ENCODE results near the gene BPIFB3. TPM values are rescaled to one million over a fixed set of nuclear protein-coding genes. Genes with fewer than 3 reads are reported as not detected.
"Not testable (repeated sequence)": the region's sequence is repeated elsewhere in the genome, so short reads cannot be mapped to it uniquely, and the experiment has no call there.

The BPIFB3 gene
- total RNA-seq, 2 donors from 2014 or later = not detected

DNA sequence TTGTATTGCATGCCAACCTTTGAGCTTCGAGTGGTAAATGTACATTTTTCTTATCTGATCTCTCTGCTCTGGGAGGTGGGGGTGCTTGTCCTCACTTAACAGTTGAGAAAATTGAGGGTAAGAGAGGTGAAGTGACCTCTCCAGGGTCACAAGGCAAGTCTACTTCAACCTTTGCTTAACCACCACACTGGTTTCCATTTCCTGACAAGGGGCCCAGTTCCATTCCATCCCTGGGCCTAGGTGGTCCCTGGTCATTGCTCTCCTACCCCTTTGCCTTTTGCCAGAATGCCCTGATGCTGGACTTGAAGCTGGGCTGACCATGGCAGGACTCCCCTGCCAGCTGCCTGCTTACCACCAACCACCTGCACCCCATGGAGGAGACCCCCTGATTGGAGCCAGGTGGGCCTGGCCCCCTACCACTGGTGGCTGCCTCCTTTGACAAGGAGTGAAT lies 9.9 kb upstream of the BPIFB3 start:
- DNase-seq = no peak
- Histone ChIP-seq H3K9ac (ENCODE audit: extremely low read depth, low read length, poor library complexity, severe bottlenecking) (no peak overlapping the region), H3K4me3 (ENCODE audit: low read length) (no peak overlapping the region), H3K4me1 (ENCODE audit: control insufficient read depth, insufficient read depth, low read length) (no peaks in the 10 kb centered on the region), H3K36me3 (ENCODE audit: control insufficient read depth, insufficient read depth, low read length) (no peaks in the 10 kb centered on the region), H3K27me3 (ENCODE audit: control insufficient read depth, insufficient read depth, low read length, poor library complexity, severe bottlenecking) (peaks cover 3% of the 10 kb centered on the region), H3K9me3 (ENCODE audit: control insufficient read depth, low read length) (peaks cover 23% of the 10 kb centered on the region), H3K27ac (ENCODE audit: low read depth, low read length) (no peak overlapping the region)
- TF ChIP-seq, protein P1, sequence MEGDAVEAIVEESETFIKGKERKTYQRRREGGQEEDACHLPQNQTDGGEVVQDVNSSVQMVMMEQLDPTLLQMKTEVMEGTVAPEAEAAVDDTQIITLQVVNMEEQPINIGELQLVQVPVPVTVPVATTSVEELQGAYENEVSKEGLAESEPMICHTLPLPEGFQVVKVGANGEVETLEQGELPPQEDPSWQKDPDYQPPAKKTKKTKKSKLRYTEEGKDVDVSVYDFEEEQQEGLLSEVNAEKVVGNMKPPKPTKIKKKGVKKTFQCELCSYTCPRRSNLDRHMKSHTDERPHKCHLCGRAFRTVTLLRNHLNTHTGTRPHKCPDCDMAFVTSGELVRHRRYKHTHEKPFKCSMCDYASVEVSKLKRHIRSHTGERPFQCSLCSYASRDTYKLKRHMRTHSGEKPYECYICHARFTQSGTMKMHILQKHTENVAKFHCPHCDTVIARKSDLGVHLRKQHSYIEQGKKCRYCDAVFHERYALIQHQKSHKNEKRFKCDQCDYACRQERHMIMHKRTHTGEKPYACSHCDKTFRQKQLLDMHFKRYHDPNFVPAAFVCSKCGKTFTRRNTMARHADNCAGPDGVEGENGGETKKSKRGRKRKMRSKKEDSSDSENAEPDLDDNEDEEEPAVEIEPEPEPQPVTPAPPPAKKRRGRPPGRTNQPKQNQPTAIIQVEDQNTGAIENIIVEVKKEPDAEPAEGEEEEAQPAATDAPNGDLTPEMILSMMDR (conservative IDR thresholded peaks at IDR 0.05) = no peak
- Mint-ChIP-seq H3K27ac (no peak overlapping the region), H3K27me3 (ENCODE audit: insufficient read depth) (peaks cover 28% of the 10 kb centered on the region), H3K4me3 (no peak overlapping the region), H3K9me3 (peaks cover 34% of the 10 kb centered on the region), H3K4me1 (no peaks in the 10 kb centered on the region), H3K36me3 (ENCODE audit: low read depth) (peaks cover 14% of the 10 kb centered on the region)
- WGBS, 2 experiments (ENCODE audit: insufficient coverage in 1 of 2, insufficient read length in 1 of 2) = 60% methylated on average over 1 of the region's 1 CpG; no CpG with 5 or more reads in 1 of the 2 experiments

DNA sequence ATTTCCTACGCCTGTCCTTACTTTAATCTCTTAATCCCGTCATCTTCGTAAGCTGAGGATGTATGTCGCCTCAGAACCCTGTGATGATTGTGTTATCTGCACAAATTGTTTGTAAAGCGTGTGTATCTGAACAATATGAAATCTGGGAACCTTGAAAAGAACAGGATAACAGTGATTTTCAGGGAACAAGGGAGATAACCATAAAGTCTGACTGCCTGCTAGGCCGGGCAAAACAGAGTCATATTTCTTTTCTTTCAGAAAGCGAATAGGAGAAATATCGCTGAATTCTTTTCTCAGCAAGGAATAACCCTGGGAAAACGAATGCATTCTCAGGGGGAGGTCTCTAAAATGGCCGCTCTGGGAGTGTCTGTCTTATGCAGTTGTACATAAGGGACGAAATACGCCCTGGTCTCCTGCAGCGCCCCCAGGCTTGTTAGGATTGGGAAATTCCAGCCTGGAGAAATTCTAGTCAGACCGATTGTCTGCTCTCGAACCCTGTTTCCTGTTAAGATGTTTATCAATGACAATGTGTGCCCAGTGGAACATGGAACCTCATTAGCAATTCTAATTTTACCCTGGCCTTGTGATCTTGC lies 8.5 kb upstream of the BPIFB3 start:
- H3K27ac Mint-ChIP-seq; H3K27ac ChIP-seq (ENCODE audit: low read depth, low read length); H3K27me3 ChIP-seq (ENCODE audit: control insufficient read depth, insufficient read depth, low read length, poor library complexity, severe bottlenecking); H3K4me3 Mint-ChIP-seq; DNase-seq; H3K36me3 ChIP-seq (ENCODE audit: control insufficient read depth, insufficient read depth, low read length); H3K4me1 Mint-ChIP-seq; H3K9ac ChIP-seq (ENCODE audit: extremely low read depth, low read length, poor library complexity, severe bottlenecking); H3K4me1 ChIP-seq (ENCODE audit: control insufficient read depth, insufficient read depth, low read length); H3K4me3 ChIP-seq (ENCODE audit: low read length): not testable (repeated sequence)
- Mint-ChIP-seq H3K9me3 (peaks cover 34% of the 10 kb centered on the region), H3K36me3 (ENCODE audit: low read depth) (peaks cover 14% of the 10 kb centered on the region), H3K27me3 (ENCODE audit: insufficient read depth) (peaks cover 15% of the 10 kb centered on the region)
- 84 to 91% methylated on average over 11 to 15 of the region's 15 CpGs for WGBS, 2 experiments (ENCODE audit: insufficient coverage in 1 of 2, insufficient read length in 1 of 2)
- peaks cover 23% of the 10 kb centered on the region for H3K9me3 ChIP-seq (ENCODE audit: control insufficient read depth, low read length)

DNA sequence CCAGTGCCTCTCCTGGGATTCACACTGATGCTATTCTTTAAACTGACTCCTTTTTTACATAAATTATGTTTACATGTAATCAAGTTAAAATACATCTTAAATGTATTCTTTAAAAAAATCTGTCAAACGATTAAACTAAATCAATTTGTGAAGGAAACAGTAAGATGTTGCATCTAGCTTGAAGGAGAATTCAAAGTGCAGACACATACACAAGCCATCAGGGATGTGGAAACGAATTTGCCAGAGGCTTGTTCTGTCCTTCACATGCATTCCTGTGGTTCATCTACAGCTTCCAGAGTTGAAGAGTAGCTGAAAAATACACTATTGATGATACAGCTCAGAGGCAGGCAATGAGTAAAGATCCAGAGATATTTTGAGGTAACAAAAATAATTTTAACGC lies 7.3 kb upstream of the BPIFB3 start:
- Mint-ChIP-seq H3K36me3 (ENCODE audit: low read depth) (peaks cover 14% of the 10 kb centered on the region), H3K4me3 (no peak overlapping the region), H3K27ac (no peak overlapping the region), H3K4me1 (no peaks in the 10 kb centered on the region), H3K27me3 (ENCODE audit: insufficient read depth) (peaks cover 10% of the 10 kb centered on the region), H3K9me3 (peaks cover 34% of the 10 kb centered on the region)
- Histone ChIP-seq H3K9ac (ENCODE audit: extremely low read depth, low read length, poor library complexity, severe bottlenecking) (no peak overlapping the region), H3K36me3 (ENCODE audit: control insufficient read depth, insufficient read depth, low read length) (no peaks in the 10 kb centered on the region), H3K27me3 (ENCODE audit: control insufficient read depth, insufficient read depth, low read length, poor library complexity, severe bottlenecking) (no peaks in the 10 kb centered on the region), H3K9me3 (ENCODE audit: control insufficient read depth, low read length) (peaks cover 23% of the 10 kb centered on the region), H3K27ac (ENCODE audit: low read depth, low read length) (no peak overlapping the region), H3K4me1 (ENCODE audit: control insufficient read depth, insufficient read depth, low read length) (no peaks in the 10 kb centered on the region), H3K4me3 (ENCODE audit: low read length) (no peak overlapping the region)
- TF ChIP-seq, protein P1 (conservative IDR thresholded peaks at IDR 0.05) = no peak
- WGBS, 2 experiments (ENCODE audit: insufficient coverage in 1 of 2, insufficient read length in 1 of 2) = 89 to 92% methylated on average over 3 of the region's 3 CpGs
- DNase-seq = no peak

DNA sequence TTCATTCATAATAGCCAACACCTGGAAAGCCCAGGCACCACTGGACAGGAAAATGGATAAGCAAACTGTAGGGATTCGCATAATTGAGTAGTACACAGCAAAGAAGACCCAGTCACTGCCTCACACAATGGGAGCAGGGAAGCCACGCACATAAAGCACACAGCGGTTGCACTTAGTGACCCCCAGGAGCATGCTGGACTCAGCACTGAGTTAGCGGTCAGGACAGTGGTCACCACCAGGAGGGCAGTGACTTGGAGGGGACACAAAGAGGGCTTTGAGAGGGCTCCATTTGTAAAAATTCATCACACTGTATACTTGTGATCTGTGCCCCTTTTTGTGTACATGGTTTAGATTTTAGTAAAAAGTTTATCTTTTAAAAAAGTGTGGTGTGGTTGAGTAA lies 2.4 kb upstream of the BPIFB3 start:
- Mint-ChIP-seq H3K27me3 (ENCODE audit: insufficient read depth) (peaks cover 2% of the 10 kb centered on the region), H3K36me3 (ENCODE audit: low read depth) (no peaks in the 10 kb centered on the region), H3K9me3 (peaks cover 10% of the 10 kb centered on the region), H3K4me3 (no peak overlapping the region), H3K27ac (no peak overlapping the region), H3K4me1 (peaks cover 21% of the 10 kb centered on the region)
- H3K36me3 ChIP-seq (ENCODE audit: control insufficient read depth, insufficient read depth, low read length) = no peaks in the 10 kb centered on the region
- H3K27ac ChIP-seq (ENCODE audit: low read depth, low read length) = no peak overlapping the region
- 75 to 79% methylated on average over 4 of the region's 4 CpGs for WGBS, 2 experiments (ENCODE audit: insufficient coverage in 1 of 2, insufficient read length in 1 of 2)
- no peak overlapping the region for H3K4me3 ChIP-seq (ENCODE audit: low read length)
- no peak for DNase-seq
- no peaks in the 10 kb centered on the region for H3K27me3 ChIP-seq (ENCODE audit: control insufficient read depth, insufficient read depth, low read length, poor library complexity, severe bottlenecking)
- H3K4me1 ChIP-seq (ENCODE audit: control insufficient read depth, insufficient read depth, low read length) = no peaks in the 10 kb centered on the region
- TF ChIP-seq, protein P1 (conservative IDR thresholded peaks at IDR 0.05) = peak; percentile 21
- H3K9ac ChIP-seq (ENCODE audit: extremely low read depth, low read length, poor library complexity, severe bottlenecking) = no peak overlapping the region
- peaks cover 3% of the 10 kb centered on the region for H3K9me3 ChIP-seq (ENCODE audit: control insufficient read depth, low read length)

Data from endodermal cell (in vitro differentiated cells).